SU-DHL-6 (cell line): ENCODE data around the gene ATN1.

Source experiments
- H2AFZ ChIP-seq: fragments of 200-600 bp; sonication (generic); 2 replicates; pipeline ENCODE4 v1.6.1; 2014; ENCODE audit warnings: low read depth, mild to moderate bottlenecking, moderate library complexity, mixed read lengths, antibody characterized with exemption, low read length; ENCODE audit not compliant: severe bottlenecking
- H3F3A ChIP-seq: fragments of 200-600 bp; shearing (Covaris generic); 2 replicates; pipeline ENCODE4 v1.6.0; 2016; ENCODE audit warnings: antibody characterized with exemption, mild to moderate bottlenecking; ENCODE audit not compliant: insufficient read depth
- H3K27ac ChIP-seq: fragments of 200-600 bp; sonication (generic); 2 replicates; pipeline ENCODE4 v1.5.1; 2016; ENCODE audit warnings: low read depth, mild to moderate bottlenecking, low read length, moderate library complexity, mixed read lengths
- H3K27me3 ChIP-seq: fragments of 200-600 bp; sonication (generic), shearing (Covaris generic); 2 replicates; pipeline ENCODE4 v1.6.0; 2014; ENCODE audit warnings: mild to moderate bottlenecking, low read length
- H3K36me3 ChIP-seq: fragments of 200-600 bp; sonication (generic); 2 replicates; pipeline ENCODE4 v1.6.1; 2014; ENCODE audit warnings: mild to moderate bottlenecking, low read length, mixed read lengths
- H3K4me2 ChIP-seq: fragments of 300-600, 200-600 bp; shearing (Covaris generic), sonication (generic); 2 replicates; pipeline ENCODE4 v1.6.0; 2014; ENCODE audit warnings: low read length, low read depth, mild to moderate bottlenecking; ENCODE audit not compliant: poor library complexity, severe bottlenecking
- H3K4me3 ChIP-seq: fragments of 200-600 bp; sonication (generic); 2 replicates; pipeline ENCODE4 v1.5.1; 2014; ENCODE audit warnings: antibody characterized with exemption, low read length, mild to moderate bottlenecking, mixed read lengths; ENCODE audit not compliant: insufficient read depth, poor library complexity, severe bottlenecking
- H3K79me2 ChIP-seq: fragments of 200-600 bp; sonication (generic); 2 replicates; pipeline ENCODE4 v1.6.1; 2014; ENCODE audit warnings: mild to moderate bottlenecking, low read length, moderate library complexity; ENCODE audit not compliant: insufficient read depth
- H3K9ac ChIP-seq: fragments of 200-600 bp; sonication (generic); 2 replicates; pipeline ENCODE4 v1.7.0; 2014; ENCODE audit warnings: mild to moderate bottlenecking, low read length
- H3K9me2 ChIP-seq: fragments of 200-600 bp; sonication (generic); replicated peaks from 2 replicates; pipeline ENCODE4 v1.6.1; 2014; ENCODE audit warnings: low read length; ENCODE audit not compliant: insufficient read depth
- H3K9me3 ChIP-seq: fragments of 200-600 bp; sonication (generic); 2 replicates; pipeline ENCODE4 v1.6.1; 2014; ENCODE audit warnings: low read length, mixed read lengths; ENCODE audit not compliant: insufficient read depth
- H4K20me1 ChIP-seq: fragments of 200-600 bp; sonication (generic); 2 replicates; pipeline ENCODE4 v1.6.1; 2014; ENCODE audit warnings: low read depth, mild to moderate bottlenecking, antibody characterized with exemption, low read length, moderate library complexity, mixed read lengths
- EZH2phosphoT487 ChIP-seq: fragments of 200-600 bp; sonication (generic), shearing (Covaris generic); conservative IDR thresholded peaks from 2 replicates; pipeline ENCODE4 v1.6.1; 2018; ENCODE audit warnings: mild to moderate bottlenecking, antibody characterized with exemption, low read length, moderate library complexity, mixed read lengths
- TF ChIP-seq, protein P1 (sequence below): fragments of 200-600 bp; sonication (generic); IDR thresholded peaks from one replicate; pipeline ENCODE4 v1.5.1; 2017; ENCODE audit warnings: antibody characterized with exemption, mild to moderate bottlenecking, low read length, moderate library complexity; ENCODE audit not compliant: insufficient read depth, poor library complexity, severe bottlenecking

The ATN1 gene

DNA sequence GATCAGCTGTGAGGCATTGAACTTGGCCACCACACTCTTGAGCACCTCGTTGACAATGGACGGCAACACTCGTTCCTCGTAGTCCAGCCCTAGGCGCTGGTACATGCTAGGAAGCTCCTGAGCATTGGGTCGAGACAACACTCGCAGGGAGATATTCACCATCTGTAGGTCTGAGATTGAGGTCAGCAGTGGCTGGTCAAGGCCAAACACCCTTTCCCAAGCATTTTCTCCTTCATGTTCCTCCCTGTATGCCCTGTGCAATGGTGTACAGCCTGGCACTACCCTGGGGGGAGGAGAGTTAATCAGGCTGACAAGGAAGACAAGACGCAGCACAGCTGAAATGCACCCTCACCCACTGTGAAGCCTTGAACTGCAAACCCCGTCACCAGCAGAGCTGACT, 40.7 kb downstream of the ATN1 start:
- no peak overlapping the region for H2AFZ ChIP-seq
- H3K27ac ChIP-seq = no peak overlapping the region; the same call in 1 of the 2 replicates
- peaks cover 45% of the 10 kb centered on the region for H3K79me2 ChIP-seq
- H3K9me3 ChIP-seq = no peaks in the 10 kb centered on the region
- peak overlapping the region; percentile 92; the same call in 1 of the 2 replicates for H3K9ac ChIP-seq
- H3F3A ChIP-seq = peaks cover 32% of the 10 kb centered on the region
- TF ChIP-seq, protein P1, sequence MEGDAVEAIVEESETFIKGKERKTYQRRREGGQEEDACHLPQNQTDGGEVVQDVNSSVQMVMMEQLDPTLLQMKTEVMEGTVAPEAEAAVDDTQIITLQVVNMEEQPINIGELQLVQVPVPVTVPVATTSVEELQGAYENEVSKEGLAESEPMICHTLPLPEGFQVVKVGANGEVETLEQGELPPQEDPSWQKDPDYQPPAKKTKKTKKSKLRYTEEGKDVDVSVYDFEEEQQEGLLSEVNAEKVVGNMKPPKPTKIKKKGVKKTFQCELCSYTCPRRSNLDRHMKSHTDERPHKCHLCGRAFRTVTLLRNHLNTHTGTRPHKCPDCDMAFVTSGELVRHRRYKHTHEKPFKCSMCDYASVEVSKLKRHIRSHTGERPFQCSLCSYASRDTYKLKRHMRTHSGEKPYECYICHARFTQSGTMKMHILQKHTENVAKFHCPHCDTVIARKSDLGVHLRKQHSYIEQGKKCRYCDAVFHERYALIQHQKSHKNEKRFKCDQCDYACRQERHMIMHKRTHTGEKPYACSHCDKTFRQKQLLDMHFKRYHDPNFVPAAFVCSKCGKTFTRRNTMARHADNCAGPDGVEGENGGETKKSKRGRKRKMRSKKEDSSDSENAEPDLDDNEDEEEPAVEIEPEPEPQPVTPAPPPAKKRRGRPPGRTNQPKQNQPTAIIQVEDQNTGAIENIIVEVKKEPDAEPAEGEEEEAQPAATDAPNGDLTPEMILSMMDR = no peak
- no peak for TF ChIP-seq EZH2phosphoT487
- no peaks in the 10 kb centered on the region for H3K27me3 ChIP-seq
- H4K20me1 ChIP-seq = peaks cover 3% of the 10 kb centered on the region; the same call in 1 of the 2 replicates
- no peak overlapping the region for H3K4me3 ChIP-seq
- H3K4me2 ChIP-seq = peak overlapping the region; percentile 73
- H3K36me3 ChIP-seq = peaks cover 8% of the 10 kb centered on the region; the same call in 1 of the 2 replicates
- H3K9me2 ChIP-seq = no peaks in the 10 kb centered on the region

DNA sequence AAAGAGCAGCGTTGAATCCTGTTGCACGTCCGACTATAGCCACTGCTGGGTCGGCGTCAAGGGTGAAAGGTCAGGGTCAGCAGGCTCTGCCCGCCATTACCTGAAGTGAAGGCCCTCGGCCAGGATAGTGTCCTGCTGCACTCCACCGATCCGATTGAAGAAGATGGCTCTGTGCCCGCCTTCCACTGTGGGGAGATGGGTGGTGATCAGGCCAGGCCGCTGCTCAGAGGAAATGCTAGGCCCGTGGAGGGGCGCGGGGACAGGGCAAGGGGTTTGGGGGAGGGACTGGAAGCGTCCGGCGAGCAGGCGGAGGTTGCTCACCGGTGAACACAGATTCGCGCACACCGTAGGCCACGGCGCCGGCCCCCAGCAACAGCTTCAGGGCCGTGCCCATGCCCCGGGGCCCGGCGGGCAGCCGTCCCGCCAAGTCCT, 42.4 kb downstream of the ATN1 start:
- peak overlapping the region; percentile 92 for H3K9ac ChIP-seq
- TF ChIP-seq EZH2phosphoT487 = no peak
- TF ChIP-seq, protein P1 = no peak
- peak overlapping the region; percentile 73 for H3K4me2 ChIP-seq
- H4K20me1 ChIP-seq = peaks cover 3% of the 10 kb centered on the region; the same call in 1 of the 2 replicates
- peaks cover 8% of the 10 kb centered on the region; the same call in 1 of the 2 replicates for H3K36me3 ChIP-seq
- H3K79me2 ChIP-seq = peaks cover 45% of the 10 kb centered on the region
- no peaks in the 10 kb centered on the region for H3K27me3 ChIP-seq
- H3K9me3 ChIP-seq = no peaks in the 10 kb centered on the region
- H3K27ac ChIP-seq = peak overlapping the region; percentile 32
- peaks cover 23% of the 10 kb centered on the region for H3F3A ChIP-seq
- H3K9me2 ChIP-seq = no peaks in the 10 kb centered on the region
- H3K4me3 ChIP-seq = peak overlapping the region; percentile 96
- no peak overlapping the region for H2AFZ ChIP-seq

DNA sequence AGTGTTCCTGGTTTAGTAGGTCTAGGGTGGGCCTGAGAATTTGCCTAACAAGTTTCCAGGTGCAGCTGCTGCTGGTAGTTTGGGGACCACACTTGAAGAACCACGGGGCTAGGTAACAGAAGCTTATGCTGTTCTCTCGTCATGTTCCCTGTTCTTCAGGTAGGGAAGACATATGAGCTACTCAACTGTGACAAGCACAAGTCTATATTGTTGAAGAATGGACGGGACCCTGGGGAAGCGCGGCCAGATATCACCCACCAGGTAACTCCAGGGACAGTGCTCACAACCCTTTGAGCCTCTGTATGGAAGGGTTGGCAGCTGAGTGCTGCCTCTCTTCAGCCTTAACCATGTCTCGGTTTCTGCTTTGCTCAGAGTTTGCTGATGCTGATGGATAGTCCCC, 46.4 kb downstream of the ATN1 start:
- no peak overlapping the region for H2AFZ ChIP-seq
- H3K9me3 ChIP-seq = no peaks in the 10 kb centered on the region
- H3F3A ChIP-seq = peaks cover 2% of the 10 kb centered on the region; the same call in 1 of the 2 replicates
- no peak overlapping the region for H3K4me3 ChIP-seq
- H3K27ac ChIP-seq = no peak overlapping the region
- peaks cover 4% of the 10 kb centered on the region; the same call in 1 of the 2 replicates for H3K36me3 ChIP-seq
- no peaks in the 10 kb centered on the region for H3K9me2 ChIP-seq
- H3K4me2 ChIP-seq = no peak overlapping the region
- no peaks in the 10 kb centered on the region for H4K20me1 ChIP-seq
- TF ChIP-seq, protein P1 = no peak
- TF ChIP-seq EZH2phosphoT487 = no peak
- H3K27me3 ChIP-seq = no peaks in the 10 kb centered on the region
- H3K79me2 ChIP-seq = peaks cover 36% of the 10 kb centered on the region
- H3K9ac ChIP-seq = no peak overlapping the region
